HTERT RPE-1 (cell line): ENCODE measurements around the gene SEPTIN8.

ENCODE experiments used
- in situ Hi-C: fragments of 300-500 bp; cut with MboI; formaldehyde crosslinking; loops from 4 replicates; pipeline ENCODE4 v1.14.3; 2020; ENCODE audit warnings: low sequenced_read_pairs

The SEPTIN8 gene

DNA sequence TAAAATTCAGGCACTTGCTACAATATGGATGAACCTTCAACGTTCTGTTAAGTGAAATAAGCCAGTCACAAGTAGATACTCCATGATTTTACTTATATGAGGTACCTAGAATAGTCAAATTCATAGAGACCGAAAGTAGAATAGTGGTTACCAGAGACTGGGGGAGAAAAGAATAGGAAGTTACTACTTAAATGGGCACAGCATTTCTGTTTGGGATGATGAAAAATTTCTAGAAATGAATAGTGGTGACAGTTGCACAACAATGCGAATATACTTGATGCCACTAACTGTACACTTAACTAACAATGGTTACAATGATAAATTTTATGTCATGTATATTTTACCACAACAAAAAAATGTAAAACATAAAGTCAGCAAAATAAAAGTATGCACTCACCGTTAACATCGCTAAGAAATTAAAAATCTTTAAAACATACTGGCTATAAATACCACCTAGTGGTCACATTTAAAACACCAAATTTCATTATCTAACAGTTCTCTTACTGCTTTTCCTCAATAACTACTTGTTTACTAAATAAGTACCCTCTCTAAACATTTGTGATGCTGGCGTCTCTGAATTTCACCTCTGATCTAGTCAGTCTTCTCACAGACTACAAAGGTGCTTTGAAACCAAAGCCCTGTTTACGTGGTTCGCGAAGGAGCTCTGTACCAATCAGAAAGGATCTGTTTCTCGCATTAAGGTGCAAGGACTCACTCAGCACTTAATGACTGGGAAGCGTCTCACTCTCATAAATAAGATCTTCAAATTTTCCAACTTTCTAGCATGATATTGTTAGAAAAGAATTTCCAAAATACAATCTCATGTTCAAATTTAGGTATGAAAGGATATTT is 62.4 kb downstream of the SEPTIN8 start:
- in situ Hi-C loops = no loop called here

DNA sequence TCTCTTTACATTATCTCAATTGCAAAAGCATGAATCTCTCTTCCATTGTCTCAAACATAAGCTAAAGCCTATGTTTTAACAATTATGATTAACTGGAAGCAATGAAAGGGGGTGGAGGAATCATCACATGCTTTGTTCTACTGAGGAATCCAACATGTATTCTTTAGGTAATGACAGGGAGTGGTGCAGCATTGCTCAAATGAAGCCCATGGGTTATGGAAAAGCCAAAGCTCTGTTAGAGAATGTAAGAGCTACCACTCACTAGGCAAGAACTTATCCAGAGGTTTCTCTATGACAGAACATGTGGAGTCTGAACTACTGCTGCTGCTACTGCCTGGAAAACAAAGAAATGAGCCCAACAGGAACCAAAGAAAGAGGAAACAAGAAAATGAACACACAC is 68.4 kb downstream of the SEPTIN8 start:
- in situ Hi-C loops = no loop called here

GRCh38 chr5:132704875-132705274 is 72.2 kb downstream of the SEPTIN8 start:
- in situ Hi-C loops = no loop called here
